HEK293 (cell line): ENCODE results near the gene VWDE.

Experiments
- KLF7 ChIP-seq: fragments of 450-650 bp; formaldehyde crosslinking; IDR thresholded peaks from 2 replicates; pipeline ENCODE4 v1.5.1; 2016; ENCODE audit warnings: missing biosample characterization, missing genetic modification characterization, borderline replicate concordance
- ZNF394 ChIP-seq: fragments of 450-650 bp; formaldehyde crosslinking; IDR thresholded peaks from 2 replicates; pipeline ENCODE4 v1.5.1; 2016; ENCODE audit warnings: missing biosample characterization, missing genetic modification characterization, mild to moderate bottlenecking, moderate library complexity, borderline replicate concordance
- TF ChIP-seq, protein P1 (sequence below): fragments of 450-650 bp; formaldehyde crosslinking; IDR thresholded peaks from 2 replicates; pipeline ENCODE4 v1.5.1; 2016; ENCODE audit warnings: missing biosample characterization, missing genetic modification characterization
- TF ChIP-seq, protein P2 (sequence below): fragments of 450-650 bp; formaldehyde crosslinking; IDR thresholded peaks from 2 replicates; pipeline ENCODE4 v1.5.1; 2016; ENCODE audit warnings: missing biosample characterization, missing genetic modification characterization

DNA sequence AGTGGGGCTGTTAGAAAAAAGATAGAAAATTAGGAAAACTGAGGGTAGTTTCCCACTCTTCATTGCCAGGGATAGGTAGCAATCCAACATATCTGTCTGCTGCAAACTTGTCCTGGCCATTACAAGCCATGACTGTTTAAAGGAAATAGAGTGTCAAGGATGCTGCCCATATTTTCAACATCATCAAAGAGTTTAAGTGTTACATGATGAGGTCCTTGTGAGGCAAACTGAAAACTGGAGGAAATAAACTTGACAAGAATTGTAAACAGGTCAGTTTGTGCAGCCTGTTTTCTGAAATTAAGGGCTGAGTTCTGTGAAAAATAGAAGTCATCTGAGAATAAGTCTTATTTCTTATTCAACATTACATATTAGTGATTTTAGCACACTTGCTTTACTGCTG, 78.0 kb downstream of the VWDE start:
- TF ChIP-seq ZNF394 (tag by site-specific recombination) = no peak
- TF ChIP-seq, protein P1, sequence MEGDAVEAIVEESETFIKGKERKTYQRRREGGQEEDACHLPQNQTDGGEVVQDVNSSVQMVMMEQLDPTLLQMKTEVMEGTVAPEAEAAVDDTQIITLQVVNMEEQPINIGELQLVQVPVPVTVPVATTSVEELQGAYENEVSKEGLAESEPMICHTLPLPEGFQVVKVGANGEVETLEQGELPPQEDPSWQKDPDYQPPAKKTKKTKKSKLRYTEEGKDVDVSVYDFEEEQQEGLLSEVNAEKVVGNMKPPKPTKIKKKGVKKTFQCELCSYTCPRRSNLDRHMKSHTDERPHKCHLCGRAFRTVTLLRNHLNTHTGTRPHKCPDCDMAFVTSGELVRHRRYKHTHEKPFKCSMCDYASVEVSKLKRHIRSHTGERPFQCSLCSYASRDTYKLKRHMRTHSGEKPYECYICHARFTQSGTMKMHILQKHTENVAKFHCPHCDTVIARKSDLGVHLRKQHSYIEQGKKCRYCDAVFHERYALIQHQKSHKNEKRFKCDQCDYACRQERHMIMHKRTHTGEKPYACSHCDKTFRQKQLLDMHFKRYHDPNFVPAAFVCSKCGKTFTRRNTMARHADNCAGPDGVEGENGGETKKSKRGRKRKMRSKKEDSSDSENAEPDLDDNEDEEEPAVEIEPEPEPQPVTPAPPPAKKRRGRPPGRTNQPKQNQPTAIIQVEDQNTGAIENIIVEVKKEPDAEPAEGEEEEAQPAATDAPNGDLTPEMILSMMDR (tag by site-specific recombination) = no peak
- TF ChIP-seq KLF7 (tag by site-specific recombination) = no peak
- TF ChIP-seq, protein P2, sequence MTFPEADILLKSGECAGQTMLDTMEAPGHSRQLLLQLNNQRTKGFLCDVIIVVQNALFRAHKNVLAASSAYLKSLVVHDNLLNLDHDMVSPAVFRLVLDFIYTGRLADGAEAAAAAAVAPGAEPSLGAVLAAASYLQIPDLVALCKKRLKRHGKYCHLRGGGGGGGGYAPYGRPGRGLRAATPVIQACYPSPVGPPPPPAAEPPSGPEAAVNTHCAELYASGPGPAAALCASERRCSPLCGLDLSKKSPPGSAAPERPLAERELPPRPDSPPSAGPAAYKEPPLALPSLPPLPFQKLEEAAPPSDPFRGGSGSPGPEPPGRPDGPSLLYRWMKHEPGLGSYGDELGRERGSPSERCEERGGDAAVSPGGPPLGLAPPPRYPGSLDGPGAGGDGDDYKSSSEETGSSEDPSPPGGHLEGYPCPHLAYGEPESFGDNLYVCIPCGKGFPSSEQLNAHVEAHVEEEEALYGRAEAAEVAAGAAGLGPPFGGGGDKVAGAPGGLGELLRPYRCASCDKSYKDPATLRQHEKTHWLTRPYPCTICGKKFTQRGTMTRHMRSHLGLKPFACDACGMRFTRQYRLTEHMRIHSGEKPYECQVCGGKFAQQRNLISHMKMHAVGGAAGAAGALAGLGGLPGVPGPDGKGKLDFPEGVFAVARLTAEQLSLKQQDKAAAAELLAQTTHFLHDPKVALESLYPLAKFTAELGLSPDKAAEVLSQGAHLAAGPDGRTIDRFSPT (tag by site-specific recombination) = no peak
